ENCODE results near the gene MAMDC4. TPM values are rescaled to one million over a fixed set of nuclear protein-coding genes. Genes with fewer than 3 reads are reported as not detected.
A peak's percentile ranks its signal among the peaks of the same experiment; 100 is the strongest.
"Not testable (repeated sequence)": the region's sequence is repeated elsewhere in the genome, so short reads cannot be mapped to it uniquely, and the experiment has no call there.

Gene MAMDC4
- total and polyA plus RNA-seq, 5 donors from 2014 or later = 0.30 to 2.7 TPM; not detected in 3

DNA sequence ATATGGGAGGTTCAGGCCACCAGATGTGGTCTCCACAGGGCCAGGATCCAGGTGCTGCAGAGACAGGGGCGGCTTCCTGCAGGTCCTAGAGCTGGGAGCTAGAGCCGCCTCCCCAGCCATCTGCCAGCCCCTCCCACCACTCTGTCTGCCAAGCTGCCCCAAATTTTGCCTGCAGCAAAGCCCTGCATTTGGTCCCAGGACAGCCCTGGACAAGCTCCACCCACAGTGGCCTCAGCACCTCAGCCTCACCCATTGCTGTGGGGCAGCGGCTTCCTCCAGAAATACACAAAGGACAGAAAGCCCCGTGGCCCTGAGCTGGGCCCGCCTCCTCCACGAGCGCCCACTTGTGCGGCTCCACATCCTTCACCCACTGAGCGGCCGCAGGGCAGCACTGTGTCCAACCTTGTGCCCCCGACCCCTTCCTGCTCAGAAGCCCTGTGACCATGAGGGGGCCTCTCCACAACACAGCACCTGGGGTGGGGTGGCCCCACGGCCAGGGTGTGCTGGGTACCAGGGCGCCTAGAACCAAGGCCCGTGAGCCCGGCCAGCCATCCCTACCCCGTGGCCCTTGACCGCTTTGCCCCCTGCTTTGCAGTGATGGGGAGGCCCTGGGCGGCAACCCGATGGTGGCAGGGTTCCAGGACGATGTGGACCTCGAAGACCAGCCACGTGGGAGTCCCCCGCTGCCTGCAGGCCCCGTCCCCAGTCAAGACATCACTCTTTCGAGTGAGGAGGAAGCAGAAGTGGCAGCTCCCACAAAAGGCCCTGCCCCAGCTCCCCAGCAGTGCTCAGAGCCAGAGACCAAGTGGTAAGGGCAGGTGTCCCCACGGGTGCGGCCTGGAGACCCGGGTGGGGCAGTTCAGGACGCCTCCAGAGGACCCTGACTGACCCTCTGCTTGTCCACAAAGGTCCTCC lies 13.6 kb upstream of the MAMDC4 start:
- Mint-ChIP-seq H3K4me1 (peaks cover 0 to 9% (median 1%) of the 10 kb centered on the region in 4 donors), H3K27me3 (peaks cover 10% of the 10 kb centered on the region), H3K4me3 (peak overlapping the region in 1 of 4 donors; percentile 26), H3K36me3 (peaks cover 8% of the 10 kb centered on the region), H3K27ac (no peak overlapping the region), H3K9me3 (peaks cover 0 to 2% (median 0%) of the 10 kb centered on the region in 7 donors)
- Histone ChIP-seq H3K27ac (ENCODE audit: insufficient read depth, low read length, poor library complexity, severe bottlenecking) (no peak overlapping the region), H3K36me3 (ENCODE audit: control insufficient read depth, insufficient read depth, low read length) (no peaks in the 10 kb centered on the region), H3K9me3 (ENCODE audit: control insufficient read depth in 2 of 2, low read length in 2 of 2) (no peaks in the 10 kb centered on the region), H3K4me3 (ENCODE audit: low read depth, low read length) (no peak overlapping the region), H3K27me3 (ENCODE audit: control insufficient read depth, insufficient read depth, low read length) (no peaks in the 10 kb centered on the region), H3K4me1 (ENCODE audit: control insufficient read depth, insufficient read depth, low read length, poor library complexity, severe bottlenecking) (peaks cover 13% of the 10 kb centered on the region)
- ATAC-seq (ENCODE audit: low read depth in 2 of 2) (no peak), DNase-seq (no peak)

DNA sequence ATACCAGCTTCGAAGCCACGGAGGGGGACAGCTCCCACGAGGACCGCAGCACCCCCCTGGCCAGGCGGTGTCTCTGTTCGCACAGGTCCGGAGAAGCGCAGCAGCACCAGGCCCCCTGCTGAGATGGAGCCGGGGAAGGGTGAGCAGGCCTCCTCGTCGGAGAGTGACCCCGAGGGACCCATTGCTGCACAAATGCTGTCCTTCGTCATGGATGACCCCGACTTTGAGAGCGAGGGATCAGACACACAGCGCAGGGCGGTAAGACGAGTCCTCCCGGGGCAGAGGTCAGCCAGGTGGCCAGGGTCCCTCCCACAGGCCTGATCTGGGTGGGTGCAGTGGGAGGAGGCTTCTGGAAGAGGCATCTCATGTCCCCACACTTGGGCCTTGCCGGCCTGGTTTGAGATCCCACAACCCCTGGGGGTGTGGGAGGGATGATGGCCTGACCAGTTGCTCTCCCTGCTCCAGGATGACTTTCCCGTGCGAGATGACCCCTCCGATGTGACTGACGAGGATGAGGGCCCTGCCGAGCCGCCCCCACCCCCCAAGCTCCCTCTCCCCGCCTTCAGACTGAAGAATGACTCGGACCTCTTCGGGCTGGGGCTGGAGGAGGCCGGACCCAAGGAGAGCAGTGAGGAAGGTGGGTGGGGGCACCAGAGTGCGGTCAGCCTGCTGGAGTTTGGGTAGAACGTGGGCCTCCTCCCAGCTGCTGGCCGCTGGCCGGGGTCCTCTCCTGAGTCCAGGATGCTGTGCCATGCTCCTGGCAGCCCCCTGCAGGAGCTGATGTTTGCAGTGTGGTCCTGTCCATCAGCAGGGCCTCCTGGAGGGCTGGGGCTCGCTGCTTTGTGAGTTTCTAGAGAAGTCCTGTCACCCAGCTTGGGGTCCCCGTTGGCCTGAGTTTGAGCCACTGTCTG lies 12.7 kb upstream of the MAMDC4 start:
- H3K4me3 Mint-ChIP-seq = peak overlapping the region in 2 of 4 donors; percentile 26 to 74

DNA sequence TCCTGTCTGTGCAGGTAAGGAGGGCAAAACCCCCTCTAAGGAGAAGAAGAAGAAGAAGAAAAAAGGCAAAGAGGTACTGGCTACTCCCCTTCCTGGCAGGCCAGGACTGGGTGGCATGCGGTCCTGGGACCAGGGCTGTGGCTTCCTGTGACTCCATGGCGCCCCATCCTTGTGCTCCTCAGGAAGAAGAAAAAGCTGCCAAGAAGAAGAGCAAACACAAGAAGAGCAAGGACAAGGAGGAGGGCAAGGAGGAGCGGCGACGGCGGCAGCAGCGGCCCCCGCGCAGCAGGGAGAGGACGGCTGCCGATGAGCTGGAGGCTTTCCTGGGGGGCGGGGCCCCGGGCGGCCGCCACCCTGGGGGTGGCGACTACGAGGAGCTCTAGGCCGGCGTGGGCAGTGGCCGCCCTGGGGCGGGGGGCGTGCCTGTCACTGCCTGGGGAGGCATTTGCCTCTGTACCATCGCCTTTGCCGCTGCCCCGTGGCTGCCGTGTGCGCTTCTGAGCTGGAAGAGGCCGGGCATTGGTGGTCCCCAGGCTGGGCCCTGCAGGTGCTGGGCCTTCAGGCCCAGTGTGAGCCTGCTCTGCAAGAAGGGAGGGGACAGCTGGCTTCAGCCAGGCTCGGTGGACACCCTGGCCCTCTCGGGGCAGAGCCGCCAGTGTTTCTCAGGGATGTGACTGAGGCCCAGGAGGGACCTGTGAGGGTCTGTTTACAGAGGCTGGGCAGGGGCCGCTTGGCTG lies 11.8 kb upstream of the MAMDC4 start:
- H3K4me1 ChIP-seq (ENCODE audit: control insufficient read depth, insufficient read depth, low read length, poor library complexity, severe bottlenecking) = peaks cover 25% of the 10 kb centered on the region
- peak overlapping the region in 1 of 3 donors; percentile 79 for H3K27ac Mint-ChIP-seq
- DNase-seq (no peak), ATAC-seq (ENCODE audit: low read depth in 2 of 2) (no peak)
- peak overlapping the region in 2 of 4 donors; percentile 38 to 74 for H3K4me3 Mint-ChIP-seq
- H3K27me3 Mint-ChIP-seq = peaks cover 15% of the 10 kb centered on the region
- peaks cover 0 to 2% (median 0%) of the 10 kb centered on the region in 7 donors for H3K9me3 Mint-ChIP-seq
- H3K27me3 ChIP-seq (ENCODE audit: control insufficient read depth, insufficient read depth, low read length) = no peaks in the 10 kb centered on the region
- no peak overlapping the region for H3K27ac ChIP-seq (ENCODE audit: insufficient read depth, low read length, poor library complexity, severe bottlenecking)
- no peak overlapping the region for H3K4me3 ChIP-seq (ENCODE audit: low read depth, low read length)
- H3K9me3 ChIP-seq (ENCODE audit: control insufficient read depth in 2 of 2, low read length in 2 of 2) = no peaks in the 10 kb centered on the region
- H3K36me3 Mint-ChIP-seq = peaks cover 4% of the 10 kb centered on the region
- H3K4me1 Mint-ChIP-seq = peaks cover 0 to 14% (median 2%) of the 10 kb centered on the region in 4 donors
- H3K36me3 ChIP-seq (ENCODE audit: control insufficient read depth, insufficient read depth, low read length) = no peaks in the 10 kb centered on the region

More for the DNA sequence above, 12.7 kb upstream of the MAMDC4 start:
- H3K4me1 Mint-ChIP-seq = peaks cover 0 to 11% (median 2%) of the 10 kb centered on the region in 4 donors
- peak overlapping the region in 1 of 3 donors; percentile 79 for H3K27ac Mint-ChIP-seq
- peaks cover 12% of the 10 kb centered on the region for H3K27me3 Mint-ChIP-seq
- no peaks in the 10 kb centered on the region for H3K36me3 ChIP-seq (ENCODE audit: control insufficient read depth, insufficient read depth, low read length)
- H3K27me3 ChIP-seq (ENCODE audit: control insufficient read depth, insufficient read depth, low read length) = no peaks in the 10 kb centered on the region
- H3K9me3 ChIP-seq (ENCODE audit: control insufficient read depth in 2 of 2, low read length in 2 of 2) = no peaks in the 10 kb centered on the region
- H3K4me1 ChIP-seq (ENCODE audit: control insufficient read depth, insufficient read depth, low read length, poor library complexity, severe bottlenecking) = peaks cover 20% of the 10 kb centered on the region
- ATAC-seq (ENCODE audit: low read depth in 2 of 2) (no peak), DNase-seq (no peak)
- H3K27ac ChIP-seq (ENCODE audit: insufficient read depth, low read length, poor library complexity, severe bottlenecking) = no peak overlapping the region
- peaks cover 0 to 2% (median 0%) of the 10 kb centered on the region in 7 donors for H3K9me3 Mint-ChIP-seq
- H3K4me3 ChIP-seq (ENCODE audit: low read depth, low read length) = no peak overlapping the region
- peaks cover 4% of the 10 kb centered on the region for H3K36me3 Mint-ChIP-seq

DNA sequence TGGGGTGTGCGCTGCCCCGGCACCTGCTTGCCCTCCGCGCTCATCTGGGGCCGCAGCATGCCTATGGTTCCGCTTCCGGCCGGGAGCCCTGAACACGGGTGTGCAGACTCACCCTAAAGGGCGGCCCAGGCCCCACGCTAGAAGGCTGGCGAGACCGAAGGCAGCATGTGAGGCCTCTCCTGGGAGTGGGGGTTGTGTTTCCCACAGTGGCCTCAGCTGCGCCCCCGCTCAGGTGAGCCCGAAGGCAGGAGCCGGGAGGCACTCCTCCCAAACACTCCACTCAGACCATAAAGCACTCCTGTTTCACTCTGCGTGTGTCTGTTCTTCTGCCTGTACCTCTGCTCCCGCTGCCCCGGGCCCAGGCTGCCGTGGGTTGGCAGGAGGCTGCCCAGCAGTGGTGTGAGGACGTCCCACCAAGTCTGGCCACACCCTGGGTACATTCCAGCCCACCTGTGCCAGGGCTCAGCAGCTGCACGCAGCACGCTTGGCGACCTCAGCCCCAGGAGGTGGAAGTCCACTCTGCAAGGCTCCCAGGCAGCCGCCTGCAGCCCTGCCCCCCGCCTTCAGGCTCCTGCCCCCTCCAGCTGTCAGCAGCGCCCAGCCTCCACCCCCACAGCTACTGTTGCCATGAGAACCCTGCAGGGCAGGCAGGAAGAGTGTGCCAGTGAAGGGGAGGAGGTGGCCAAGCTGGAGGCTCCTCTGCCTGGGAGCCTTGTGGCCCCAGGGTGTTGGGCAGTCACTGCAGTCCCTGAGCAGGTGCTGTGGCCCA lies 11.1 kb upstream of the MAMDC4 start:
- peaks cover 0 to 14% (median 2%) of the 10 kb centered on the region in 4 donors for H3K4me1 Mint-ChIP-seq
- no peak for DNase-seq
- H3K27ac Mint-ChIP-seq = no peak overlapping the region
- H3K27me3 Mint-ChIP-seq = peaks cover 17% of the 10 kb centered on the region
- no peak for ATAC-seq (ENCODE audit: low read depth in 2 of 2)
- H3K9me3 ChIP-seq (ENCODE audit: control insufficient read depth in 2 of 2, low read length in 2 of 2) = no peaks in the 10 kb centered on the region
- H3K4me3 ChIP-seq (ENCODE audit: low read depth, low read length) = no peak overlapping the region
- H3K4me3 Mint-ChIP-seq = no peak overlapping the region
- peaks cover 0 to 2% (median 0%) of the 10 kb centered on the region in 7 donors for H3K9me3 Mint-ChIP-seq
- H3K27me3 ChIP-seq (ENCODE audit: control insufficient read depth, insufficient read depth, low read length) = no peaks in the 10 kb centered on the region
- peaks cover 4% of the 10 kb centered on the region for H3K36me3 Mint-ChIP-seq
- H3K27ac ChIP-seq (ENCODE audit: insufficient read depth, low read length, poor library complexity, severe bottlenecking) = no peak overlapping the region
- peaks cover 33% of the 10 kb centered on the region for H3K4me1 ChIP-seq (ENCODE audit: control insufficient read depth, insufficient read depth, low read length, poor library complexity, severe bottlenecking)
- H3K36me3 ChIP-seq (ENCODE audit: control insufficient read depth, insufficient read depth, low read length) = no peaks in the 10 kb centered on the region

DNA sequence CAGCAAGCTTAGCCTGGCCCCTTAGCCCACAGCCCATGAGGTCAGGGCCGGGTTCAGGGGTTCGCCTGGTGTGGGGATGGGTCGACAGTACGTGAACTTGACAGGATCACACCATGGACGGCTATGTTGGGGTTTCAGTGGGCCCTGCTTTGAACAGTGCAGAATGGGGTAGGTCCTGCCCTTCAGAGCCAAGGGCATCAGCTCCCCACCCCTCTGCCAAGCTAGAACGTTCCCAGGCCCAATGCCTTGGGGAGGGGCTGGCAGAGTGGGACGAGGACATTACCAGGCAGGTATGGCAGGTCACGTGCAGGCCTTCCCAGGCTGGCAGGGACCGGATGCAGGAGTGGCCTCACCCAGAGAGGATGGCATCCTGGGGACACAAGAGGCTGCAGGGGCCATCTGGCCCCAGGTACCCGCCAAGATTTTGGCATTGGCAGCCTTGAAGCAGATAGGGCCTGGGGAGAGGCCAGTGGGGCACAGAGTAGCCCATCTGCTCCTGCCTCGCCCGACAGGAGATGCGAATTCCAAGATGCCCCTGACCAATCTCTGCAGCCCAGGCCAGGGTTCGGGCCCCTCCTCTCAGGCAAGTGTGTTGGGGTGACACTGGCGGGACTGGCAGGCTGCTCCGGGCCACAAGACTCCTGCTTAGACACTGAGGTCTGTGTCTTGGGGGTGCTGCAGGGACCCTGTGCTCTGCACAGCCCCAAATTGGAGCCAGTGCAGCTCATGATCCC lies 10.3 kb upstream of the MAMDC4 start:
- H3K4me3 ChIP-seq (ENCODE audit: low read depth, low read length); H3K9me3 ChIP-seq (ENCODE audit: control insufficient read depth in 2 of 2, low read length in 2 of 2): not testable (repeated sequence)

DNA sequence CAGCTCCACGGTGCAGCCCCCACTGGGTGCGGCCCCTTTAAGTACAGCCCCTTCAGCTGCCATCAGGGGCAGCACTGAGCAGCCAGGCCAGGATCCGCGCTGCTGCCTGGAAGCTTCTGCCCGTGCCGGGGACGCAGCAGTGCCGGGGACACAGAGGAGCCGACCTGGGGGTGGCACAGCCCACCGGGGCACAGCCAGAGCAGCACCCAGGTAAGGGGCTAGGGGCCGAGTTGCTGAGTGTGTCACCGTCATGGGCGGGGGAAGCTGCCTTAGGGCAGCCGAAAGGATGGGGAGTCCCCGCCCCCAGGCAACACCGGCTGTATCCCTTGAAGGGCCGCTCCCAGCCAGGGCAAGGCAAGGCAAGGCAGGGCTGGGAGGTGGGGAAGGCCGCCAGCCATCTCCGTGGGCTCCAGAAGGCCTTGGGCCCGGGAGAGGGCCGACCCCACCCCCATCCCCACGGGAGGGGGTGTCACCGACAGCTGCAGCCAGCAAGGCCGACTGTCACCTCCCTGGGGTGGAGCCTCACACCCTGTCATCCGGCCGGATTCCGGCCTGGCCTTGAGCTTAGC lies 9.7 kb upstream of the MAMDC4 start, which contains the start of gene AJM1:
Gene AJM1, plus strand, starts transcription at position 99 of the 569 bp plus-strand sequence. CDS start 1,937 bp downstream, outside the sequence.
- peak within 1 kb of the TSS; percentile 82 to 95 (median 89) for H3K4me3 Mint-ChIP-seq
- not testable (repeated sequence) for H3K9me3 Mint-ChIP-seq; H3K27me3 ChIP-seq (ENCODE audit: control insufficient read depth, insufficient read depth, low read length); H3K36me3 ChIP-seq (ENCODE audit: control insufficient read depth, insufficient read depth, low read length); H3K27ac ChIP-seq (ENCODE audit: insufficient read depth, low read length, poor library complexity, severe bottlenecking); H3K36me3 Mint-ChIP-seq; H3K9me3 ChIP-seq (ENCODE audit: control insufficient read depth in 2 of 2, low read length in 2 of 2)
- peaks cover 23% of the 10 kb centered on the region for H3K27me3 Mint-ChIP-seq
- ATAC-seq (ENCODE audit: low read depth in 2 of 2) (peak; percentile 84 to 85), DNase-seq (peak; percentile 68 to 89 (median 82))
- Histone ChIP-seq H3K4me1 (ENCODE audit: control insufficient read depth, insufficient read depth, low read length, poor library complexity, severe bottlenecking) (peaks cover 45% of the 10 kb centered on the region), H3K4me3 (ENCODE audit: low read depth, low read length) (peak within 1 kb of the TSS; percentile 19)
- H3K4me1 Mint-ChIP-seq = peaks cover 0 to 22% (median 2%) of the 10 kb centered on the region in 4 donors
- H3K27ac Mint-ChIP-seq = peak within 1 kb of the TSS in 1 of 3 donors; percentile 56

More for the DNA sequence above, 10.3 kb upstream of the MAMDC4 start:
- not testable (repeated sequence) for H3K36me3 ChIP-seq (ENCODE audit: control insufficient read depth, insufficient read depth, low read length); H3K27me3 ChIP-seq (ENCODE audit: control insufficient read depth, insufficient read depth, low read length); H3K36me3 Mint-ChIP-seq; H3K27ac ChIP-seq (ENCODE audit: insufficient read depth, low read length, poor library complexity, severe bottlenecking); H3K9me3 Mint-ChIP-seq; ATAC-seq (ENCODE audit: low read depth in 2 of 2); DNase-seq
- Mint-ChIP-seq H3K4me1 (peaks cover 0 to 18% (median 2%) of the 10 kb centered on the region in 4 donors), H3K27ac (peak overlapping the region in 1 of 3 donors; percentile 56), H3K4me3 (peak overlapping the region; percentile 79 to 95 (median 84)), H3K27me3 (peaks cover 21% of the 10 kb centered on the region)
- H3K4me1 ChIP-seq (ENCODE audit: control insufficient read depth, insufficient read depth, low read length, poor library complexity, severe bottlenecking) = peaks cover 39% of the 10 kb centered on the region

All from CD4-positive, CD25-positive, alpha-beta regulatory T cell (primary cell).